Type B pancreatic cell (in vitro differentiated cells): ENCODE measurements around the gene ARHGAP33. TPM values are rescaled to one million over a fixed set of nuclear protein-coding genes. Genes with fewer than 3 reads are reported as not detected.
A peak's percentile ranks its signal among the peaks of the same experiment; 100 is the strongest.

Source experiments
- DNase-seq: peaks from one replicate; pipeline ENCODE4 v3.0.0; 2021; ENCODE audit warnings: mixed read lengths; ENCODE audit not compliant: unreplicated experiment; ENCODE audit errors: extremely low spot score
- H3K27ac Mint-ChIP-seq: 2 replicates; pipeline ENCODE4 v1.8.0; 2021; ENCODE audit warnings: mild to moderate bottlenecking, mixed read lengths
- H3K27me3 Mint-ChIP-seq: 2 replicates; pipeline ENCODE4 v1.8.0; 2021; ENCODE audit warnings: mixed read lengths
- H3K36me3 Mint-ChIP-seq: 2 replicates; pipeline ENCODE4 v1.8.0; 2021; ENCODE audit warnings: mixed read lengths
- H3K4me1 Mint-ChIP-seq: one replicate; pipeline ENCODE4 v1.8.0; 2021; ENCODE audit warnings: mixed read lengths; ENCODE audit not compliant: unreplicated experiment
- H3K4me3 Mint-ChIP-seq: 2 replicates; pipeline ENCODE4 v1.8.0; 2021; ENCODE audit warnings: mild to moderate bottlenecking, mixed read lengths
- H3K9me3 Mint-ChIP-seq: 2 replicates; pipeline ENCODE4 v1.8.0; 2021; ENCODE audit warnings: mixed read lengths
- total RNA-seq: library from RNA; stranded (reverse); gene quantifications from 2 replicates; pipeline ENCODE4 v1.2.1, GENCODE V29; 2021; ENCODE audit warnings: low replicate concordance
- TF ChIP-seq, protein P1 (sequence below): fragments of 200-600 bp; sonication (generic); conservative IDR thresholded peaks from 2 replicates; pipeline ENCODE4 v1.5.0; 2021; ENCODE audit warnings: antibody characterized with exemption, mild to moderate bottlenecking

The ARHGAP33 gene
- total RNA-seq, 1 donor from 2014 or later = 71.8 TPM

DNA sequence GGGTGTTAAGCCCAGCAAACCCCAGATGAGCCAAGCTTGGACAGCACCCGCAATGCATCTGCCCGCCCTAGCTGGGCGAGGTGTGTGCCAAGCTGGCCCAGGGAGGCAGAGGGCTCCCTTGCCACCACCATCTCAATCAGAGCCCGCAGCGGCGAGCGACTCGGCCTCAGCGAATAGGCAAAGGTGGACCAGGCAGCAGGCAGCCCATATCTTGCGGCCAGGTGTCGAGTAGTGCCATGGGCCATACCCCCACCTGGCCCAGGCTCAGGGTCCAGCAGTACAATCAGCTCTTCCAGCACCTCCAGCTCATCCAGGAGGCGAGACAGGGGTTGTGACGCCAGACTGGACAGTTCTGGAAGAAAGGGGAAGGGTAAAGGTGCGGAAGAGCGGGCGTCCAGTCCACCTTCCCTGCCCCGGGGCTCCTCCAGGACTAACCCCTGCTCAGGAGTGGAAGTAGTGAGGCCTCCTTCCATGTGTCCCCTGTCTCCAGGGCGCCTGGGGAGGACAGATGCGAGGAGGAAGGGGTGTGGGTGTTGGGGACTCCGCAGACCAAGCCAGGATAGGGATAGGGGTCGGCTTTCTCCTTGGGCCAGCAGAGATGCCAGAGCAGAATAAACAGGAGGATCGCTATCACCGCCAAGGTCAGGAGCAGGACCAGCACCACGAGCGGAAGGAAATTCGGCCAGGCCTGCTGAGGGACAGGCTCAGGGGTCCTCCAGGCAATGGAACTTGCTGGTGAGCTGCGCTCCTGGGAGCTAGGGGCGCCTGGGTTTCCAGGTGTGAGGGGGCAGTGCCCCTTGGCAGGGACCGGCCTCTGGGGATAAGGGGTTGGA lies 35.9 kb upstream of the ARHGAP33 start:
- H3K27ac Mint-ChIP-seq = no peak overlapping the region
- no peaks in the 10 kb centered on the region for H3K9me3 Mint-ChIP-seq
- peak overlapping the region; percentile 68 for H3K4me3 Mint-ChIP-seq
- H3K4me1 Mint-ChIP-seq = peaks cover 6% of the 10 kb centered on the region
- TF ChIP-seq, protein P1, sequence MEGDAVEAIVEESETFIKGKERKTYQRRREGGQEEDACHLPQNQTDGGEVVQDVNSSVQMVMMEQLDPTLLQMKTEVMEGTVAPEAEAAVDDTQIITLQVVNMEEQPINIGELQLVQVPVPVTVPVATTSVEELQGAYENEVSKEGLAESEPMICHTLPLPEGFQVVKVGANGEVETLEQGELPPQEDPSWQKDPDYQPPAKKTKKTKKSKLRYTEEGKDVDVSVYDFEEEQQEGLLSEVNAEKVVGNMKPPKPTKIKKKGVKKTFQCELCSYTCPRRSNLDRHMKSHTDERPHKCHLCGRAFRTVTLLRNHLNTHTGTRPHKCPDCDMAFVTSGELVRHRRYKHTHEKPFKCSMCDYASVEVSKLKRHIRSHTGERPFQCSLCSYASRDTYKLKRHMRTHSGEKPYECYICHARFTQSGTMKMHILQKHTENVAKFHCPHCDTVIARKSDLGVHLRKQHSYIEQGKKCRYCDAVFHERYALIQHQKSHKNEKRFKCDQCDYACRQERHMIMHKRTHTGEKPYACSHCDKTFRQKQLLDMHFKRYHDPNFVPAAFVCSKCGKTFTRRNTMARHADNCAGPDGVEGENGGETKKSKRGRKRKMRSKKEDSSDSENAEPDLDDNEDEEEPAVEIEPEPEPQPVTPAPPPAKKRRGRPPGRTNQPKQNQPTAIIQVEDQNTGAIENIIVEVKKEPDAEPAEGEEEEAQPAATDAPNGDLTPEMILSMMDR = no peak
- H3K36me3 Mint-ChIP-seq = peaks cover 4% of the 10 kb centered on the region
- DNase-seq = no peak
- no peaks in the 10 kb centered on the region for H3K27me3 Mint-ChIP-seq

DNA sequence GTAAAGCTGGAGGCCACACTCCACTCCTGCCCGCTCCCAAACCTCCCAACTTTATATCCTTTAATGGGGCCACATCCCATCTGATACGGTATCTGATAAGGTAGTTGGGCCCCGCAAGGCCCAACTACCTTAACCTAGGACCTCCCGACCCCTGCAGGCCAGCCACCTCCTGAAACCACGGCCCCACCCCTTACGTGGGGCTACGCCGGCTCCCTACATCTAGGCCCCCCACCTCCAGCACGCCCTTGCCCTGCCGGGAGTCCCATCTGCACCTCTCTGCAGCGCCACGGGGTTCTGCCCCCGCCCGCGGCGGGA lies 35.3 kb upstream of the ARHGAP33 start:
- TF ChIP-seq, protein P1 = no peak
- Mint-ChIP-seq H3K36me3 (peaks cover 4% of the 10 kb centered on the region), H3K4me1 (peaks cover 8% of the 10 kb centered on the region), H3K27me3 (no peaks in the 10 kb centered on the region), H3K9me3 (no peaks in the 10 kb centered on the region), H3K27ac (peak overlapping the region; percentile 82), H3K4me3 (peak overlapping the region; percentile 90)
- no peak for DNase-seq

DNA sequence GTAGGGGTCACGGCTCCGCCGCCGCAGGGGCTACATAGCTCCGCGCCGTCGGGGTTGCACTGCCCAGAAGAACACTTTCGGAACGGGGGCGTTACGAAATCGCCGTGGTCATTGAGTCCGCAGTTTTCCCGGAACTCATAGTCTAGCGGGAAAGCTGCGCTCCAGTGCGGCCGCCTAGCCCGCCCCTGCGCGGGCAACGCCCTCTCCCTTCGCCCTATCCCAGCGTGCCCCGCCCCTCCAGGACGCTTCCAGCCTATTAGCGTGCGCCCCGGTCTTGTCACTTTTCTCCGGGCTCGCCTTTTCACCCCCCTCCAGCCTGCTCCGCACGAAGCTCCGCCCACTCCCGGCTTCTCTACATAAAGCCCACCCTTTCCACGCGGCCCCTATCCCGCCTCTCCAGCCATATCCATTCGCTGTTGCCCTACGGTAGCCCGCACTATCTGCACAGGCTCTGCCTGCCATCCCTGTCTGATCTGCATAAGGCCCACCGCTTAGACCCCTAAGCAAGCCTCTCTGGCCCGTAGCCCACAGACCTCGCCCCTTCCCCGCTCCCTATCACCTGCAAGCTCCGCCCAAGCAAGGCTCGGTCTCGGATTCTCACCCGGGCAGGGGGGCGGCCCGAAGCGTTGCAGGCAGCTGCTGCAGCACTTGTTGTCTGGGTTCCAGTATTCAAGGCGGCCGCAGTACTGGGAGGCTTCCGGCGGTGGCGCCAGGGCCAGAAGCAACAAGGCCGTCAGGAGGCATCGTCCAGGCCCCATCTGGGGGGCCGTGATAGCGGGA lies 34.8 kb upstream of the ARHGAP33 start:
- Mint-ChIP-seq H3K9me3 (no peaks in the 10 kb centered on the region), H3K27ac (peak overlapping the region; percentile 82), H3K4me3 (peak overlapping the region; percentile 90), H3K4me1 (peaks cover 13% of the 10 kb centered on the region), H3K27me3 (no peaks in the 10 kb centered on the region), H3K36me3 (peaks cover 4% of the 10 kb centered on the region)
- TF ChIP-seq, protein P1 = no peak
- peak; percentile 98 for DNase-seq

DNA sequence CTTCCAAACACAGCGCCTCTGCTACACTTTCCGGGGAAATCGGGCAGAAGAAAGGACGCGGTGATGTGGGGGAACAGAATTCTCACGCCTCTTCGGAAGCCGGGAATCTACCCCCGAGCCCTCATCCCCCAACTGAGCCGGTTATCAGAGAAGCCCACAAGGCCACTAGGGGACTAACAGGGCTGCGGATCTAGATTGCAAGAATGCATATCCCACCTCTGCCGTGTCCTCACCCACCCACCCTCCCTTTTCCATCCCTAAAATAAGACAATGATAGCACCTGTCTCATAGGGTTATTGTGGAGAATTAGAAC lies 34.2 kb upstream of the ARHGAP33 start:
- Mint-ChIP-seq H3K27me3 (no peaks in the 10 kb centered on the region), H3K4me3 (peak overlapping the region; percentile 90), H3K27ac (peak overlapping the region; percentile 82), H3K36me3 (peaks cover 4% of the 10 kb centered on the region), H3K9me3 (no peaks in the 10 kb centered on the region), H3K4me1 (peaks cover 14% of the 10 kb centered on the region)
- DNase-seq = no peak
- TF ChIP-seq, protein P1 = peak; percentile 62

DNA sequence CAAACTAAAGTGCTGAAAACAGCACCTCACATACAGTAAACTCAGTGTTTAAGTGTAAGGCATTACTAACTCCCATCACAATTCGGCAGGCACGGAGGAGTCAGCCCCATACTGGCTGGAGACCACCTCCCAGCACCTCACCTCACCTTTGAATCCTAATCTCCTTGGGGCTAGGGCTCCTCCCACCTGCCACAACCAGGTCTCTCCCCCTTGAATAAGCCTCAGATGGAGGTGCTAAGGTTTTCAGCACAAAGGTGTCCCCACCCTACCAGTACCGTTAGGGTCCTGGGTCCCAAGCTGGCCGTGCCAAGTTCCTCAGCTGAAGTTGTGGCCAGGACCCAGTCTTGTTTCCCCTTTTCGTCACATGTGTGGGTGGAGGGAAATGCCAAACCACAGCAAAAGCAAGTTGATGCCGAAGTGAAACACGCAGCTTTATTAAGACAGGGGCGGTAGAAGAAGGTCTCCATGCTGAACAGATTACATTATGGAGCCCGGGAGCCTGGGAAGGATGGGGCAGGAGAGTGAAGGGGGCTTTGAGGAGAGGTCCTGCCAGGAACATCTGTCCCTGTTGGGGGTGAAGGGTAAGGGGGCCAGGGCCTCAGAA lies 33.1 kb upstream of the ARHGAP33 start, which contains the start of gene IGFLR1:
TSS of gene IGFLR1 (minus strand) at position 332 of the 604 bp plus-strand sequence. CDS start 1,272 bp downstream, outside the sequence.
- no peak for DNase-seq
- H3K4me1 Mint-ChIP-seq = peaks cover 16% of the 10 kb centered on the region
- H3K4me3 Mint-ChIP-seq = peak within 1 kb of the TSS; percentile 55
- peaks cover 4% of the 10 kb centered on the region for H3K36me3 Mint-ChIP-seq
- TF ChIP-seq, protein P1 = no peak
- no peaks in the 10 kb centered on the region for H3K27me3 Mint-ChIP-seq
- no peaks in the 10 kb centered on the region for H3K9me3 Mint-ChIP-seq
- peak within 1 kb of the TSS; percentile 53 for H3K27ac Mint-ChIP-seq
